SJCRH30 (cell line): ENCODE data around the gene TMEM59L. TPM values are rescaled to one million over a fixed set of nuclear protein-coding genes. Genes with fewer than 3 reads are reported as not detected.

ENCODE experiments used
- DNase-seq, 2 experiments: peaks; one replicate each; pipeline ENCODE4 v3.0.0-alpha.2; 2015 to 2020
- H3K27ac ChIP-seq: fragments of 250-450 bp; sonication (Bioruptor Pico); 2 replicates; pipeline ENCODE4 v1.5.1; 2020; ENCODE audit warnings: mild to moderate bottlenecking, moderate library complexity
- H3K27me3 ChIP-seq: fragments of 250-450 bp; sonication (Bioruptor Pico); 2 replicates; pipeline ENCODE4 v1.5.1; 2020; ENCODE audit warnings: mild to moderate bottlenecking, moderate library complexity
- H3K36me3 ChIP-seq: fragments of 250-450 bp; sonication (Bioruptor Pico); 2 replicates; pipeline ENCODE4 v1.5.1; 2020; ENCODE audit warnings: mild to moderate bottlenecking, moderate library complexity
- H3K4me1 ChIP-seq: fragments of 250-450 bp; sonication (Bioruptor Pico); 2 replicates; pipeline ENCODE4 v1.5.1; 2020; ENCODE audit warnings: mild to moderate bottlenecking, moderate library complexity
- H3K4me3 ChIP-seq: fragments of 250-450 bp; sonication (Bioruptor Pico); 2 replicates; pipeline ENCODE4 v1.5.1; 2020; ENCODE audit warnings: mild to moderate bottlenecking, moderate library complexity
- H3K9me3 ChIP-seq: fragments of 250-450 bp; sonication (Bioruptor Pico); replicated peaks from 2 replicates; pipeline ENCODE4 v1.5.1; 2020; ENCODE audit warnings: mild to moderate bottlenecking, moderate library complexity
- total RNA-seq: library from RNA; depleted of rRNA; stranded (reverse); fragments of >200 nt; shearing (Covaris generic); gene quantifications from 2 replicates; pipeline ENCODE4 v1.2.3, GENCODE V29; 2014

TMEM59L gene
- total RNA-seq, 1 experiment from 2014 or later: not detected

- H3K36me3 ChIP-seq: no peaks in the 10 kb centered on the region
- H3K4me1 ChIP-seq: peaks cover 31% of the 10 kb centered on the region
- no peaks in the 10 kb centered on the region for H3K9me3 ChIP-seq
- peak; percentile 95 to 97 for DNase-seq
- no peaks in the 10 kb centered on the region for H3K27me3 ChIP-seq
- peak overlapping the region; percentile 66 for H3K27ac ChIP-seq
- peak overlapping the region; percentile 40 for H3K4me3 ChIP-seq
These were observed 36.8 kb downstream of the TMEM59L start for GRCh38 chr19:18649371-18650020.

DNA sequence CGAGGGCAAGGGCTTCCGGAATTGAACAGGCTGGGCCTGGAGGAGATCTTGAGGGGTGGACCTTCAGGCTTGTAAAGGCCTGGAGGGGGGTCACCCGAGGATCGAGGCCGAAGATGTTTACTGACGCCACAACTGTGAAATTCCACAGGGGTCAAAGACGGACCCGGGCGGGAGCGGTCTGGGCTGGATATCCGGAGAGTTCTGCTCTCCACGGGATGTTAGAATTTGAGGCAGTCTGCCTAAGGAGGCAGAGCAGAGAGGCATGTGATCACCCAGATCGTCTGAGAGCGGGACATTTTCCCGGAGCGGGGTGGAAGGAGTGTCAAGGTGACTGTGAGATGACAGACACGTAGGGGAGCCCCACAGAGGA, 37.3 kb downstream of the TMEM59L start:
- Histone ChIP-seq H3K9me3 (no peaks in the 10 kb centered on the region), H3K4me1 (peaks cover 31% of the 10 kb centered on the region), H3K27ac (peak overlapping the region; percentile 57), H3K4me3 (peak overlapping the region; percentile 40), H3K36me3 (no peaks in the 10 kb centered on the region), H3K27me3 (no peaks in the 10 kb centered on the region)
- DNase-seq: peak in 1 of 2 experiments; percentile 53

- H3K27me3 ChIP-seq: no peaks in the 10 kb centered on the region
- H3K4me3 ChIP-seq: peak overlapping the region; percentile 40
- H3K36me3 ChIP-seq: no peaks in the 10 kb centered on the region
- H3K27ac ChIP-seq: peak overlapping the region; percentile 57
- peaks cover 31% of the 10 kb centered on the region for H3K4me1 ChIP-seq
- DNase-seq: peak; percentile 69 to 70
- H3K9me3 ChIP-seq: no peaks in the 10 kb centered on the region
These were observed 37.9 kb downstream of the TMEM59L start for GRCh38 chr19:18650468-18651041.

DNA sequence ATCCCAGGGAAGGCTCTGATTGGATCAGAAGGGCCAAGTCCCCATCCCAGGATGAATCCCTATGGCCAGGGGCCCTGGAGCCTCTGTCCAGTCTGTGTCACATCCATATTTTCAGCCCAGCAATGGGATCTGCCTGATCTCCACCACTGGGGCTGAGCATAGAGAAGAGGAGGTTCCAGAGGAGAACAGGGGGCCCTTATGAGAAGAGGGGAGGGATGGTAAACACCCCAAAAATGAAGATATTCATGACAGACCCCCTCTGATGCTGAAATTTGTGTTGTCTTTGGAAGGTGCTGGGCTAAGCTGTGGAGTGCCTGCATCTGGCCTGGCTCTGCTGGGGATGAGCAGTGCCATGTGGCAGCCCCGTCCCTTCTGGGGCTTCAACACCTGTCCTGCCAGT, 38.6 kb downstream of the TMEM59L start:
- Histone ChIP-seq H3K4me3 (peak overlapping the region; percentile 40; the same call in 1 of the 2 replicates), H3K27ac (no peak overlapping the region), H3K4me1 (peaks cover 31% of the 10 kb centered on the region)

DNA sequence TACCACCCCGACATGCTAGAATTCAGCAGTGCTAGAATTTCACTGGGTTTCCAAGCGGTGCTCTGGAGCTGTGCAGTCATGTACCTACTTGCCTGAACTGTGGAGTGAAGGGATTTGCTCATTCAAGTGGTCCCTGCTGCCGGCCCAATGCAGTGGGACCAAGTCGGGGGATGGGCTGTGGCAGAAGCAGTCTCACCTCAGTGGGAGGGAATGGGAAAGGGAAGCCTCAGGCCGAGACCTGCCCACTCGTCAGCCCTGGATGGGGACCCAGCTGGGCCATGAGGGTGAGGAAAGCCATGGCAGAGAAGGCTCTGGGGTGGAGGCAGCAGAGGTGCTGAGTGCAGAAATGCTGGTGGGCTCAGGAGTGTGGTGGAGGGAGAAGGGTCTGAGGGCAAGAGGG, 39.1 kb downstream of the TMEM59L start:
- Histone ChIP-seq H3K9me3 (no peaks in the 10 kb centered on the region), H3K4me3 (no peak overlapping the region), H3K27ac (no peak overlapping the region), H3K27me3 (no peaks in the 10 kb centered on the region), H3K36me3 (no peaks in the 10 kb centered on the region), H3K4me1 (peaks cover 31% of the 10 kb centered on the region)
- no peak for DNase-seq

More for the DNA sequence above, 38.6 kb downstream of the TMEM59L start:
- H3K9me3 ChIP-seq: no peaks in the 10 kb centered on the region
- H3K36me3 ChIP-seq: no peaks in the 10 kb centered on the region
- H3K27me3 ChIP-seq: no peaks in the 10 kb centered on the region
- DNase-seq: no peak

- H3K9me3 ChIP-seq: no peaks in the 10 kb centered on the region
- H3K4me3 ChIP-seq: no peak overlapping the region
- H3K36me3 ChIP-seq: no peaks in the 10 kb centered on the region
- DNase-seq: no peak
- peaks cover 42% of the 10 kb centered on the region for H3K4me1 ChIP-seq
- H3K27ac ChIP-seq: no peak overlapping the region
- no peaks in the 10 kb centered on the region; the same call in 1 of the 2 replicates for H3K27me3 ChIP-seq
These were observed 41.2 kb downstream of the TMEM59L start for GRCh38 chr19:18653853-18654252.

DNA sequence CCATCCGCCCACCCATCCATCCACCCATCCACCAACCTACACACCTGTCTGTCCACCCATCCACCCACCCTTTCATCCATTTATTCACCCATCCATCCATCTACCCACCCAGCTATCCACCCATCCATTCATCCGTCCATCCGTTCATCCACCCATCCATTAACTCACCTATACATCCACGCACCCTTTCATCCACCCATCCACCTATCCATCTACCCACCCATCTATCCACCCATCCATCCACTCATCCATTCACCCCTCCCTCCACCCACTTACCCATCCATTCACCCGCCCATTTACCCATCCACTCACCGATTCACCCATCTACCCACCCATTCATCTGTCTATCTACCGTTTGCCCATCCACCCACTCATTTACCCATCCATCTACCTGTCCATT, 41.8 kb downstream of the TMEM59L start:
- peaks cover 42% of the 10 kb centered on the region for H3K4me1 ChIP-seq
- peaks cover 4% of the 10 kb centered on the region; the same call in 1 of the 2 replicates for H3K27me3 ChIP-seq
- no peak for DNase-seq
- H3K9me3 ChIP-seq: no peaks in the 10 kb centered on the region
- no peak overlapping the region for H3K4me3 ChIP-seq
- H3K27ac ChIP-seq: no peak overlapping the region
- H3K36me3 ChIP-seq: no peaks in the 10 kb centered on the region

- Histone ChIP-seq H3K36me3 (no peaks in the 10 kb centered on the region), H3K27ac (no peak overlapping the region), H3K9me3 (no peaks in the 10 kb centered on the region), H3K27me3 (peaks cover 10% of the 10 kb centered on the region; the same call in 1 of the 2 replicates), H3K4me3 (no peak overlapping the region), H3K4me1 (peaks cover 47% of the 10 kb centered on the region)
- DNase-seq: no peak
These were observed 42.6 kb downstream of the TMEM59L start for GRCh38 chr19:18655173-18655844.

DNA sequence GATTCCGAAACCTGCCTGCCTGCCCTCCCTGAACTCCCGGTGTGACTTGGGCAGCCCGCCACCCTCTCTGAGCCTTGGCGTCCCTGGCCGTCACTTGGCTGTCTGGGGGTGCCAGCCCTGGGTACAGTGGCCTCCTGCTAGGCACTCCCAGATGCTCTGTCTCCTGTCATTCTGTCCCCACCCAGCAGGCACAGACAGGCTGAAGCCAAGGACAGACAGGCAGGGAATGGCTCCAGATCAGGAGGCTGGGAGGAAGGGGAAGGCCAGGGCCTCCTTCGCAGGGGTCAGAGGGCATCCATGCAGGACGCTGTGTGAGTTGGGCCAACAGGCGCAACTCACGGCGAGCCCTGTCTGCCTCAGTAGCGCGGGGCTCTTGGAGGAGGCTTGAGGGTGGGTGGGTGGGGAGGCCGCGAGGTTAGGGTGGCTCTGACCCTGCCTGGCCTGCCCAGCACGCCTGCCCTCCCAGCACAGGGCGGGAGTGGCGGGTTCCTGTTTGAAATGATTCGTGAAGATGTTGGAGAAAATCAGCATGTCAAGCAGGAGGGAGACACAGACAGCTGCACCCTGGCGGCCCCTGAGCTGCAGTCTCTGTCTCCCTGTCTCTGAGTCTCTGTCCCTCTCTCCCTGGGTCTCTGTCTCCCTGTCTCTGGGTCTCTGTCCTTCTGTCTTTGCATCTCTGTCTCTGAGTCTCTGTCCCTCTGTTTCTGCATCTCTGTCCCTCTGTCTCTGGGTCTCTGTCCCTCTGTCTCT, 43.8 kb downstream of the TMEM59L start:
- DNase-seq: no peak
- no peaks in the 10 kb centered on the region for H3K9me3 ChIP-seq

DNA sequence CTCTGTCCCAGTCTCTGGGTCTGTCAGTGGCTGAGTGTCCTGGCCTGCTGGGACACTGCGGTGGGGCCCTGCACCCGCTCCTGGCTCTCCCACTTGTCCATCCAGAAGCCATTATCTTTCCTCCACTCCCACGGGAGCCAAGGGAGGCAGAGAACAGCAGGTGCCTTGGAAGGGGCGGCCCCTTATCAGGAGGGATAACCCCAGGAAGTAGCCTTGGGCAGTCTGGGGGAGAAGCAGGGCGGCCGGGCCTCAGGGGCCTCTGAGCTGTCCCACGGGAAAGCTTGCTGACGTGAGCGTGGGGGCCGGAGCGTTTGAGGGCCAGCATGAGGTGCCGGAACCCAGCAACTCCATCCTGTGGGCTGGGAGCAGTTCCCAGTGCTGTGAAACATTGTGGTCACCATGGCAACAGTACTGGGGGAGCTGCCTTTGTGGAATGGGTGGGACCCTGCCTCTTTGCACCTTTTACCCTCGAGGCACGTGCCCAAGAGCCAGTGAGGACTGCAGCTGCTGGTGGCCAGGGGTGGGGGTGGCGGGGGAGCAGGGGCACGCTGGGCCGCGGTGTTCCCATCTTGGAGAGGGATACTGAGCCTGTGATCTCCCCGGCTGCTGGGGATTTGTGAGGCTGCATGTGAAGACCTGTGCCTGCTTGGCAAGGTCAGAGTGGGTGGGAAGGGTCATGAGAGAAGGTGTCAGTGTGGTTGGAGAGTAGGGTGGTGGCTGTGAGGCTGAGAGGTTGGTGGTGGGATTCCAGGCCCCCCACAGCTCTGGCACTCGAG, 45.1 kb downstream of the TMEM59L start:
- Histone ChIP-seq H3K27me3 (peaks cover 13% of the 10 kb centered on the region; the same call in 1 of the 2 replicates), H3K36me3 (no peaks in the 10 kb centered on the region), H3K4me1 (peaks cover 33% of the 10 kb centered on the region), H3K4me3 (no peak overlapping the region), H3K9me3 (no peaks in the 10 kb centered on the region), H3K27ac (no peak overlapping the region)
- peak; percentile 68 to 72 for DNase-seq

More for the DNA sequence above, 43.8 kb downstream of the TMEM59L start:
- Histone ChIP-seq H3K27me3 (peaks cover 13% of the 10 kb centered on the region; the same call in 1 of the 2 replicates), H3K4me3 (no peak overlapping the region), H3K4me1 (peaks cover 40% of the 10 kb centered on the region), H3K27ac (no peak overlapping the region), H3K36me3 (no peaks in the 10 kb centered on the region)

GRCh38 chr19:18658366-18658855, 45.7 kb downstream of the TMEM59L start:
- peaks cover 13% of the 10 kb centered on the region; the same call in 1 of the 2 replicates for H3K27me3 ChIP-seq
- no peaks in the 10 kb centered on the region for H3K9me3 ChIP-seq
- no peak for DNase-seq
- H3K4me1 ChIP-seq: peaks cover 33% of the 10 kb centered on the region
- no peaks in the 10 kb centered on the region for H3K36me3 ChIP-seq
- H3K27ac ChIP-seq: no peak overlapping the region
- no peak overlapping the region for H3K4me3 ChIP-seq

DNA sequence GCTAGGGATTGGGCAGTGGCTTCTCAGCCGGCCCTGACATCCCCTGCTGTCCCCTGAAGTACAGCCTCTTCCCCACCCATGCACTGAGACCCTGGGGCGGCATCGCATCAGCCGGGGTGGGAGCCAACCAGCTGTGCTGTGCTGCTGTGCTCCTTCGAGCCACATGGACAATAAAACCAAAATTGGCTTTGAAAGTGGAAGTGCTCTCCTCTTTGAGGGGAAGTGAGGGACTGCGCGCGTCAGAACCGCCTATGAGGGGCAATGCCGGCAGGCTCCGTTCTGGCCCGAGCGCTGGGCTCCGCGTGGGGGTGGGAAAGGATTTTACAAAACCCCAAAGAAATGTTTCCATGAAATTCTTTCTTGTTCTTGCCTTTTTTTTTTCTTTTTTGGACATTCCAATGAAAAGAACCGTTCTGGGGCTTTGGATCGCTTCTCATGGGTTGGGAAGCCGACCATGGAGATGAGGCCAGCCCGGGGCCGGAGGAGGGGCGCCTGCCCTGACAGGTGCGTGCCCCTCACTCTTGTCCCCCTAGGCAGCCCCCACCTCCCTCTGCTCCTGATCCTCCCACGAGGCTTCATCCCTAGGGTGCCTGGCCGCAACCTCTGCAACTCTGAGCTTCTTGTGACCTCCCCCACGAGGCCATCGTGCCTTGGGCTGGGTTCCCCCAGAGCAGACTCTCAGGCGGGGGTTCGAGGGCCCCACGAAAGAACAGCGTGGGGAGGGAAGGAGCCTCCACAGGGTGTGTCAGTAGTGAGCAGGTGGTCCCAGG, 46.8 kb downstream of the TMEM59L start:
- Histone ChIP-seq H3K27me3 (peaks cover 13% of the 10 kb centered on the region; the same call in 1 of the 2 replicates), H3K4me3 (no peak overlapping the region), H3K36me3 (no peaks in the 10 kb centered on the region), H3K4me1 (peaks cover 33% of the 10 kb centered on the region), H3K9me3 (no peaks in the 10 kb centered on the region), H3K27ac (no peak overlapping the region)
- peak in 1 of 2 experiments; percentile 48 for DNase-seq
